Breast epithelium (tissue), 3 donors: ENCODE results near the gene OR51L1.

Experiments used
- CTCF ChIP-seq, 3 donors: fragments of 450-650 bp; IDR thresholded peaks; one replicate each; pipeline ENCODE4 v1.5.1; 2016 to 2017; ENCODE audit warnings: antibody characterized with exemption in 3 of 3, mild to moderate bottlenecking in 3 of 3, moderate library complexity in 3 of 3
- POLR2A ChIP-seq: fragments of 450-650 bp; IDR thresholded peaks from one replicate; pipeline ENCODE4 v1.6.1; 2016; ENCODE audit warnings: antibody characterized with exemption, mild to moderate bottlenecking, moderate library complexity
- POLR2AphosphoS5 ChIP-seq, 3 donors: sonication (generic); formaldehyde crosslinking; IDR thresholded peaks; one replicate each; pipeline ENCODE4 v1.6.1; 2017; ENCODE audit warnings: antibody characterized with exemption in 3 of 3

- TF ChIP-seq POLR2A (no peak), CTCF (IDR thresholded peaks at IDR 0.05) (no peak), POLR2AphosphoS5 (IDR thresholded peaks at IDR 0.05) (no peak)
Measured at GRCh38 chr11:4975436-4975835, 19.2 kb upstream of the OR51L1 start.
